DND-41 (cell line): ENCODE data around the gene ACAD8.
A peak's percentile ranks its signal among the peaks of the same experiment; 100 is the strongest.
"Not testable (repeated sequence)": the region's sequence is repeated elsewhere in the genome, so short reads cannot be mapped to it uniquely, and the experiment has no call there.

Experiments
- ATAC-seq: fragments of 200-7000 bp; cut with Tn5 transposase; 3 replicates; pipeline ENCODE4 v1.9.1; 2021; ENCODE audit warnings: low read depth; ENCODE audit not compliant: insufficient read depth
- DNase-seq: peaks from one replicate; pipeline ENCODE4 v3.0.0-alpha.2; 2020
- H2AFZ ChIP-seq: 2 replicates; pipeline ENCODE4 v1.6.0; 2012; ENCODE audit warnings: low read depth, low read length
- H3K27ac ChIP-seq: 2 replicates; pipeline ENCODE4 v1.5.1; 2012; ENCODE audit warnings: low read length, inconsistent platforms
- H3K27me3 ChIP-seq: fragments of 200-600 bp; sonication (generic); 2 replicates; pipeline ENCODE4 v1.6.0; 2012; ENCODE audit warnings: low read length, mild to moderate bottlenecking, inconsistent platforms; ENCODE audit not compliant: insufficient read depth, poor library complexity
- H3K36me3 ChIP-seq: 2 replicates; pipeline ENCODE4 v1.5.1; 2012; ENCODE audit warnings: low read length, inconsistent platforms; ENCODE audit not compliant: insufficient read depth
- H3K4me1 ChIP-seq: 2 replicates; pipeline ENCODE4 v1.5.1; 2012; ENCODE audit warnings: mild to moderate bottlenecking, low read length; ENCODE audit not compliant: insufficient read depth
- H3K4me2 ChIP-seq: 2 replicates; pipeline ENCODE4 v1.6.0; 2012; ENCODE audit warnings: mild to moderate bottlenecking, moderate library complexity, low read length, inconsistent platforms; ENCODE audit not compliant: insufficient read depth
- H3K4me3 ChIP-seq, 2 experiments: fragments of 200-600 bp in 1 of 2; shearing (Covaris generic) in 1 of 2; 2 replicates each; pipeline ENCODE4 v1.5.1; 2012 to 2016; ENCODE audit warnings: inconsistent platforms in 2 of 2, low read length in 2 of 2, mild to moderate bottlenecking in 2 of 2, low read depth in 1 of 2, moderate library complexity in 1 of 2
- H3K79me2 ChIP-seq: 2 replicates; pipeline ENCODE4 v1.6.0; 2012; ENCODE audit warnings: low read length, inconsistent platforms; ENCODE audit not compliant: insufficient read depth
- H3K9ac ChIP-seq: 2 replicates; pipeline ENCODE4 v1.6.0; 2012; ENCODE audit warnings: low read depth, mild to moderate bottlenecking, inconsistent platforms, low read length, moderate library complexity
- H3K9me3 ChIP-seq: 2 replicates; pipeline ENCODE4 v1.5.1; 2012; ENCODE audit warnings: low read length, moderate library complexity, mild to moderate bottlenecking, inconsistent platforms; ENCODE audit not compliant: insufficient read depth, severe bottlenecking
- H4K20me1 ChIP-seq: 2 replicates; pipeline ENCODE4 v1.6.0; 2012; ENCODE audit warnings: low read length; ENCODE audit not compliant: insufficient read depth
- CTCF ChIP-seq: IDR thresholded peaks from 2 replicates; pipeline ENCODE4 v1.5.1; 2012; ENCODE audit warnings: borderline replicate concordance, low read length, moderate library complexity, mild to moderate bottlenecking; ENCODE audit not compliant: poor library complexity, severe bottlenecking; ENCODE audit errors: extremely low read depth
- EZH2 ChIP-seq: IDR thresholded peaks from 3 replicates; pipeline ENCODE4 v1.6.1; 2012; ENCODE audit warnings: borderline replicate concordance, low read depth, mild to moderate bottlenecking, moderate library complexity, low read length, inconsistent platforms; ENCODE audit not compliant: severe bottlenecking

Gene ACAD8

GRCh38 chr11:134254433-134255183, 1.2 kb downstream of the ACAD8 start:
- no peak for ATAC-seq

GRCh38 chr11:134255184-134255561, 1.8 kb downstream of the ACAD8 start:
- not testable (repeated sequence) for H3K27ac ChIP-seq, DNase-seq, ATAC-seq, H3K4me3 ChIP-seq, H4K20me1 ChIP-seq, H3K27me3 ChIP-seq, H3K9me3 ChIP-seq, H2AFZ ChIP-seq, H3K9ac ChIP-seq
- H3K4me2 ChIP-seq: peak overlapping the region; percentile 81
- peaks cover 40% of the 10 kb centered on the region for H3K4me1 ChIP-seq
- peaks cover 46% of the 10 kb centered on the region for H3K79me2 ChIP-seq
- peaks cover 47% of the 10 kb centered on the region for H3K36me3 ChIP-seq

More at GRCh38 chr11:134254433-134255183, 1.2 kb downstream of the ACAD8 start:
- Histone ChIP-seq H3K36me3 (peaks cover 47% of the 10 kb centered on the region), H3K9me3 (no peaks in the 10 kb centered on the region), H3K79me2 (peaks cover 46% of the 10 kb centered on the region), H2AFZ (no peak overlapping the region), H3K4me1 (peaks cover 34% of the 10 kb centered on the region), H4K20me1 (peaks cover 3% of the 10 kb centered on the region; the same call in 1 of the 2 replicates), H3K27me3 (no peaks in the 10 kb centered on the region), H3K27ac (peak overlapping the region; percentile 30; the same call in 1 of the 2 replicates), H3K4me2 (peak overlapping the region; percentile 81), H3K4me3 (peak overlapping the region; percentile 75 to 76; a peak in 3 of 4 replicates), H3K9ac (peak overlapping the region; percentile 78)
- TF ChIP-seq EZH2 (no peak), CTCF (no peak)
- no peak for DNase-seq

- DNase-seq: no peak
- Histone ChIP-seq H3K27me3 (no peaks in the 10 kb centered on the region), H3K79me2 (peaks cover 38% of the 10 kb centered on the region), H3K4me3 (no peak overlapping the region), H3K9me3 (no peaks in the 10 kb centered on the region), H3K4me2 (no peak overlapping the region), H3K4me1 (peaks cover 43% of the 10 kb centered on the region), H2AFZ (no peak overlapping the region), H4K20me1 (peaks cover 12% of the 10 kb centered on the region; the same call in 1 of the 2 replicates), H3K36me3 (peaks cover 51% of the 10 kb centered on the region), H3K27ac (no peak overlapping the region), H3K9ac (no peak overlapping the region)
- no peak for ATAC-seq
- TF ChIP-seq CTCF (no peak), EZH2 (no peak)
Measured at GRCh38 chr11:134257101-134257500, 3.7 kb downstream of the ACAD8 start.

GRCh38 chr11:134258577-134258976, 5.2 kb downstream of the ACAD8 start:
- Histone ChIP-seq H4K20me1 (peaks cover 14% of the 10 kb centered on the region; the same call in 1 of the 2 replicates), H2AFZ (no peak overlapping the region), H3K4me1 (peaks cover 40% of the 10 kb centered on the region), H3K36me3 (peaks cover 66% of the 10 kb centered on the region), H3K4me3 (no peak overlapping the region), H3K4me2 (no peak overlapping the region), H3K27me3 (no peaks in the 10 kb centered on the region), H3K27ac (no peak overlapping the region), H3K9me3 (no peaks in the 10 kb centered on the region), H3K9ac (no peak overlapping the region), H3K79me2 (peaks cover 27% of the 10 kb centered on the region)
- no peak for TF ChIP-seq EZH2
- no peak for TF ChIP-seq CTCF
- ATAC-seq (no peak), DNase-seq (no peak)
